Left colon (tissue), 2 donors: ENCODE data around the gene SET. TPM values are rescaled to one million over a fixed set of nuclear protein-coding genes. Genes with fewer than 3 reads are reported as not detected.
"Not testable (repeated sequence)": the region's sequence is repeated elsewhere in the genome, so short reads cannot be mapped to it uniquely, and the experiment has no call there.

Source experiments
- ATAC-seq: fragments of 200-7000 bp; cut with Tn5 transposase; one replicate; pipeline ENCODE4 v1.9.1; 2020; ENCODE audit warnings: mild to moderate bottlenecking, moderate library complexity
- DNase-seq, 2 donors: peaks; one replicate each; pipeline ENCODE4 v3.0.0-alpha.2; 2020
- intact Hi-C, 2 donors: fragments of 100-400 bp; cut with DNase I in 1 of 2; cut with micrococcal nuclease in 1 of 2; formaldehyde crosslinking; loops; one replicate each; pipeline versions ENCODE4 v1.11.2 to v1.14.0; 2022; cut with DNase I, micrococcal nuclease
- total RNA-seq, 2 donors: library from RNA; stranded (reverse); fragmentation: NEBNext Ultra II Directional; extraction: Animal tissue kit (Norgen Biotek cat#: 25700); gene quantifications; one replicate each; pipeline ENCODE4 v1.2.1, GENCODE V29; 2021
- donor health status: DM: no; HTN: no; CAD: no.
- donor health status: DM: yes; HTN: yes; CAD: no.

Gene SET
- total RNA-seq, 2 donors from 2014 or later = 153 to 193 TPM

- DNase-seq (peak; percentile 92 to 93), ATAC-seq (peak; percentile 75)
- intact Hi-C loops = no loop called here
Observed at GRCh38 chr9:128684325-128685199, 4.5 kb upstream of the SET start.

GRCh38 chr9:128685636-128686489, 3.2 kb upstream of the SET start:
- DNase-seq (peak; percentile 57 to 58), ATAC-seq (peak; percentile 17)
- intact Hi-C loops = no loop called here

- intact Hi-C loops = no loop called here
- DNase-seq = no peak
- ATAC-seq = no peak
Observed at GRCh38 chr9:128687453-128687852, 1.6 kb upstream of the SET start.

- intact Hi-C loops = no loop called here
- DNase-seq (peak; percentile 60 to 71), ATAC-seq (peak; percentile 10)
Observed at GRCh38 chr9:128689293-128689774, 312 bp downstream of the SET start.

- ATAC-seq (no peak), DNase-seq (peak in 1 of 2 donors; percentile 63)
- intact Hi-C loops = no loop called here
Observed at GRCh38 chr9:128689820-128690683, 1.0 kb downstream of the SET start.

GRCh38 chr9:128690684-128691034, 1.6 kb downstream of the SET start:
- ATAC-seq (no peak), DNase-seq (no peak)
- intact Hi-C loops = no loop called here

GRCh38 chr9:128693738-128694137, 4.7 kb downstream of the SET start:
- DNase-seq, ATAC-seq, intact Hi-C loops: not testable (repeated sequence)

GRCh38 chr9:128694344-128694743, 5.3 kb downstream of the SET start:
- DNase-seq (no peak), ATAC-seq (no peak)
- intact Hi-C loops = no loop called here

GRCh38 chr9:128696923-128697707, 8.1 kb downstream of the SET start:
- ATAC-seq (no peak), DNase-seq (no peak)
- intact Hi-C loops = no loop called here

- peak in 1 of 2 donors; percentile 1 for DNase-seq
- intact Hi-C loops, ATAC-seq: not testable (repeated sequence)
Observed at GRCh38 chr9:128699096-128699795, 10.2 kb downstream of the SET start.

GRCh38 chr9:128701227-128701854, 12.3 kb downstream of the SET start:
- intact Hi-C loops = no loop called here
- ATAC-seq (no peak), DNase-seq (peak in 1 of 2 donors; percentile 2)

GRCh38 chr9:128702445-128702948, 13.5 kb downstream of the SET start, which contains the start of gene PKN3:
TSS of gene PKN3 (plus strand) at chr9:128702503. CDS start at chr9:128702916, 413 bp downstream.
- ATAC-seq = peak; percentile 90
- DNase-seq = peak; percentile 83 to 93
- intact Hi-C loops = no loop called here

- DNase-seq = peak in 1 of 2 donors; percentile 35
- peak; percentile 42 for ATAC-seq
- intact Hi-C loops = no loop called here
Observed at GRCh38 chr9:128702949-128703615, 14.1 kb downstream of the SET start.

- DNase-seq (peak in 1 of 2 donors; percentile 16), ATAC-seq (peak; percentile 12)
- intact Hi-C loops = no loop called here
Observed at GRCh38 chr9:128703616-128704355, 14.8 kb downstream of the SET start.

- no peak for ATAC-seq
- intact Hi-C loops = no loop called here
- no peak for DNase-seq
Observed at GRCh38 chr9:128704356-128704670, 15.3 kb downstream of the SET start.
